Osteocyte (in vitro differentiated cells): ENCODE measurements around the gene NAALADL2. TPM values are rescaled to one million over a fixed set of nuclear protein-coding genes. Genes with fewer than 3 reads are reported as not detected.

Experiments used
- DNase-seq: peaks from one replicate; pipeline ENCODE4 v3.0.0; 2021; ENCODE audit warnings: mixed read lengths; ENCODE audit not compliant: unreplicated experiment; ENCODE audit errors: extremely low spot score
- H3K27ac Mint-ChIP-seq: one replicate; pipeline ENCODE4 v1.8.0; 2021; ENCODE audit warnings: mild to moderate bottlenecking, mixed read lengths; ENCODE audit not compliant: unreplicated experiment
- H3K27me3 Mint-ChIP-seq: one replicate; pipeline ENCODE4 v1.8.0; 2021; ENCODE audit warnings: mixed read lengths; ENCODE audit not compliant: unreplicated experiment
- H3K36me3 Mint-ChIP-seq: one replicate; pipeline ENCODE4 v1.8.0; 2021; ENCODE audit warnings: mixed read lengths; ENCODE audit not compliant: unreplicated experiment
- H3K4me1 Mint-ChIP-seq: one replicate; pipeline ENCODE4 v1.8.0; 2021; ENCODE audit warnings: mixed read lengths; ENCODE audit not compliant: unreplicated experiment
- H3K4me3 Mint-ChIP-seq: one replicate; pipeline ENCODE4 v1.8.0; 2021; ENCODE audit warnings: mild to moderate bottlenecking, moderate library complexity, mixed read lengths; ENCODE audit not compliant: unreplicated experiment
- H3K9me3 Mint-ChIP-seq: one replicate; pipeline ENCODE4 v1.8.0; 2021; ENCODE audit warnings: mixed read lengths; ENCODE audit not compliant: unreplicated experiment
- CTCF ChIP-seq: fragments of 200-600 bp; sonication (generic); IDR thresholded peaks from 2 replicates; pipeline ENCODE4 v1.5.0; 2021; ENCODE audit warnings: antibody characterized with exemption, mild to moderate bottlenecking, moderate library complexity
- total RNA-seq: library from RNA; stranded (reverse); gene quantifications from 2 replicates; pipeline ENCODE4 v1.2.1, GENCODE V29; 2021

NAALADL2 gene
- total RNA-seq, 1 donor from 2014 or later = 16.1 TPM

- Mint-ChIP-seq H3K4me3 (no peak overlapping the region), H3K4me1 (no peaks in the 10 kb centered on the region), H3K9me3 (no peaks in the 10 kb centered on the region), H3K27me3 (no peaks in the 10 kb centered on the region), H3K27ac (no peak overlapping the region), H3K36me3 (no peaks in the 10 kb centered on the region)
- no peak for TF ChIP-seq CTCF
- no peak for DNase-seq
These were observed 429.5 kb downstream of the NAALADL2 start for GRCh38 chr3:175288621-175289020.

- TF ChIP-seq CTCF = no peak
- H3K4me1 Mint-ChIP-seq = no peaks in the 10 kb centered on the region
- no peak overlapping the region for H3K4me3 Mint-ChIP-seq
- no peaks in the 10 kb centered on the region for H3K27me3 Mint-ChIP-seq
- no peak for DNase-seq
- H3K9me3 Mint-ChIP-seq = no peaks in the 10 kb centered on the region
- no peaks in the 10 kb centered on the region for H3K36me3 Mint-ChIP-seq
- no peak overlapping the region for H3K27ac Mint-ChIP-seq
These were observed 435.7 kb downstream of the NAALADL2 start for GRCh38 chr3:175294793-175295192.

DNA sequence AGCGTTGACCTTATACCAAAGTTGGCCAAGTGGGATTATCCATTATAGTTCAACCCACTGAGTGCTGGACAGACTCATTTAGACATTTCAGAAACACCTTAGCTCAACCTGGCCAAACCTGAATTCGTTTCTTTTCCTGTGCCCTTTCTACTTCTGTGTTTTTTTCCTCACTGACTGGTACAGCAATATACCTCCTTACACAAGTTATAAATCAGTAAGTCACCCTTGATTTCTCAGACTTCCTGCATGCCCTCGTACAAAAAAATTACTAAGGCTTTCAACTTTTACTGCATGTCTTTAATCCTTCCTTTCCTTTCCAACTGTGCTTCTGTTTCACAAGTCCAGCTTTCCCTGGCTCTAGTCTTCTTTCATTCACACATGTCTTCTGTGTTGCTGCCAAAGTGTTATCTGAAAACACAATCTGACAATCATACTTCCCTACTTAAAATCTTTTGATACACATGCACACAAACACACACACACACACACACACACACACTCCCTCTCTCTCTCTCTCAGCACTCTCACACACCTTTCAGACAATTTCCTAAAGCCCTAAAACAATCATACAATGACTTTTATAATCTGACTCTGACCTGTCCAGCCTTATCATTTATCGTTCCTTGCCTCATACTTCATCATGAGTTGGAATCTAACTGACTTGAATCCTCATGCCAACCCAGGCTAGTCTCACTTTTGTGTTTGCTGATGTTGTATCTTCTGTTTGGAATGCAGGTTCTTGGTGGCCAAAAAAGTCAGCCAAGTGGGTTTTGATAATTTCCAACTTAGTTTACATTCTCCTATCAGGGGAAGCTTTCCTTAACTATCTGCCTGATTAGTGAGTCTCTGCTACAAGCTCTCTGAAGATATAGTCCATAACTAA is 436.4 kb downstream of the NAALADL2 start:
- no peak overlapping the region for H3K4me3 Mint-ChIP-seq
- H3K4me1 Mint-ChIP-seq = no peaks in the 10 kb centered on the region
- H3K9me3 Mint-ChIP-seq = no peaks in the 10 kb centered on the region
- DNase-seq = no peak
- no peaks in the 10 kb centered on the region for H3K36me3 Mint-ChIP-seq
- H3K27me3 Mint-ChIP-seq = no peaks in the 10 kb centered on the region
- TF ChIP-seq CTCF = no peak
- no peak overlapping the region for H3K27ac Mint-ChIP-seq

GRCh38 chr3:175297216-175297615 is 438.1 kb downstream of the NAALADL2 start:
- DNase-seq = no peak
- peaks cover 3% of the 10 kb centered on the region for H3K9me3 Mint-ChIP-seq
- no peaks in the 10 kb centered on the region for H3K27me3 Mint-ChIP-seq
- no peak for TF ChIP-seq CTCF
- no peak overlapping the region for H3K27ac Mint-ChIP-seq
- no peaks in the 10 kb centered on the region for H3K36me3 Mint-ChIP-seq
- H3K4me3 Mint-ChIP-seq = no peak overlapping the region
- H3K4me1 Mint-ChIP-seq = no peaks in the 10 kb centered on the region

DNA sequence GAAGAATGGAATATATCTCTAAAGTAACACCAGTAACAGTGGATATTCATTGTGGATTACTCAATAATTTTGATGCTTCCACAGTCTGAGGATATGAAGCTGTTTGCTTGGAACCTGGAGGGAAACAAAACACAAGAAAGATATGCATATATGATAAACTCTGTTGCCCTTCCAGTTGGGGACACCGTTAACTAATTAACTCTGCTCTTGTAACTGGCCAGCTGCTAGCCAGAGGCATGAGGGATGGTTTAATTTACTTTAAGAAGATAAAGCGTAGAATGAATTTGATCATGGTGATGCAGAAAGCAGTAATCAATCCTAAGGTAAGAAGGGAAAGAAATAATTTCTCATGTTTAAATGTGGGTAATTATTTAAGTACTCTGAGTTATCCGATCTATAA is 442.6 kb downstream of the NAALADL2 start:
- H3K4me1 Mint-ChIP-seq = peaks cover 7% of the 10 kb centered on the region
- TF ChIP-seq CTCF = no peak
- H3K36me3 Mint-ChIP-seq = no peaks in the 10 kb centered on the region
- H3K27me3 Mint-ChIP-seq = no peaks in the 10 kb centered on the region
- H3K4me3 Mint-ChIP-seq = no peak overlapping the region
- no peak overlapping the region for H3K27ac Mint-ChIP-seq
- no peak for DNase-seq
- H3K9me3 Mint-ChIP-seq = peaks cover 3% of the 10 kb centered on the region
